GM23248 (cell line): ENCODE measurements around the gene PEPD.

Experiments used
- EZH2 ChIP-seq: fragments of 200-600 bp; sonication (generic); IDR thresholded peaks from 2 replicates; pipeline ENCODE4 v1.6.1; 2018; ENCODE audit warnings: antibody characterized with exemption, mild to moderate bottlenecking; ENCODE audit not compliant: insufficient read depth, poor library complexity, severe bottlenecking
- EZH2phosphoT487 ChIP-seq: fragments of 200-600 bp; sonication (generic); IDR thresholded peaks from 2 replicates; pipeline ENCODE4 v1.6.1; 2018; ENCODE audit warnings: antibody characterized with exemption, moderate library complexity, mild to moderate bottlenecking, low read depth; ENCODE audit not compliant: insufficient read depth

- TF ChIP-seq EZH2 (no peak), EZH2phosphoT487 (no peak)
Observed at GRCh38 chr19:33382006-33382405, 139.6 kb downstream of the PEPD start.
